Stimulated activated CD8-positive, alpha-beta memory T cell treated with anti-CD3 and anti-CD28 coated beads, Interleukin-7, amount 100 ng/mL, for 48 hours (primary cell): ENCODE data around the gene TSACC.

Experiments used
- DNase-seq, 2 donors: peaks; one replicate each; pipeline ENCODE4 v3.0.0-alpha.2; 2020; ENCODE audit warnings: low read depth in 1 of 2; ENCODE audit errors: extremely low read depth in 1 of 2

Gene TSACC

GRCh38 chr1:156372876-156373275 lies 34.5 kb downstream of the TSACC start:
- no peak for DNase-seq

- DNase-seq: no peak
These were observed 35.2 kb downstream of the TSACC start for GRCh38 chr1:156373546-156373945.

GRCh38 chr1:156376146-156376545 lies 37.8 kb downstream of the TSACC start:
- DNase-seq: no peak

- DNase-seq: no peak
These were observed 38.9 kb downstream of the TSACC start for GRCh38 chr1:156376958-156377919.

- DNase-seq: no peak
These were observed 40.2 kb downstream of the TSACC start for GRCh38 chr1:156378557-156378956.

GRCh38 chr1:156379420-156380165 lies 41.3 kb downstream of the TSACC start:
- no peak for DNase-seq

GRCh38 chr1:156382561-156382960 lies 44.2 kb downstream of the TSACC start:
- no peak for DNase-seq

- peak; percentile 23 to 52 for DNase-seq
These were observed 44.7 kb downstream of the TSACC start for GRCh38 chr1:156383023-156383422.

- DNase-seq: no peak
These were observed 45.7 kb downstream of the TSACC start for GRCh38 chr1:156384007-156384406.

GRCh38 chr1:156384658-156385057 lies 46.3 kb downstream of the TSACC start:
- DNase-seq: no peak

GRCh38 chr1:156385534-156386031 lies 47.3 kb downstream of the TSACC start:
- DNase-seq: peak; percentile 32 to 45

GRCh38 chr1:156386134-156386901 lies 48.0 kb downstream of the TSACC start:
- DNase-seq: no peak

- no peak for DNase-seq
These were observed 48.9 kb downstream of the TSACC start for GRCh38 chr1:156386949-156387869.

- DNase-seq: no peak
These were observed 49.5 kb downstream of the TSACC start for GRCh38 chr1:156387870-156388173.

- no peak for DNase-seq
These were observed 50.1 kb downstream of the TSACC start for GRCh38 chr1:156388174-156389137.

- no peak for DNase-seq
These were observed 51.0 kb downstream of the TSACC start for GRCh38 chr1:156389311-156389710.

GRCh38 chr1:156390469-156391365 lies 52.4 kb downstream of the TSACC start:
- DNase-seq: no peak

- no peak for DNase-seq
These were observed 53.0 kb downstream of the TSACC start for GRCh38 chr1:156391366-156391677.
